ENCODE data around the gene SPPL2B. TPM values are rescaled to one million over a fixed set of nuclear protein-coding genes. Genes with fewer than 3 reads are reported as not detected.

The SPPL2B gene
- total and polyA plus RNA-seq, 2 experiments from 2014 or later = 40.9 to 87.7 TPM

DNA sequence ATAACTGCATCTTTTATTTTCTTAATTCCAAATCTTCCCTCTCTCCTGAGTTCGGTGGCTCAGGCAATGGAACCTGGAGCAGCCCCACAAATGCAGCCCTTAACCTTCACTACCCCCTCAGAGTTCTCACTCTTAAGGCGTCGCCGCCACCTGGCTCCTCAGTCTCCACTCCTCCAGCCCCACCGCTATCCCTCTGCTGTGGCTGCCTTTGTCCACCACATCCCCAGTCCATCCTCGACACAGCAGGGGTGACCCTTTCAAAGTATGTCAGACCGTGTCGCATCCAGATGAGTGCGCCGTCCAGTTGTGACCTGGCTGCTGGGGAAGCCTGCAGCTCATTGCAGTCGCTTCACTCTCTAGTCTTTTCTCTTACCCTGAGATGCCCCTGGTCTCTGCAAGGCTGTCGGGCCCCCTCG lies 1.0 kb downstream of the SPPL2B start:
- Histone ChIP-seq H3K27me3 (no peaks in the 10 kb centered on the region), H3K27ac (peak overlapping the region; percentile 96)
- TF ChIP-seq EZH2phosphoT487 (IDR thresholded peaks at IDR 0.05; ENCODE audit: low read depth, severe bottlenecking, unreplicated experiment) (no peak), EZH2 (IDR thresholded peaks at IDR 0.05; ENCODE audit: borderline replicate concordance) (no peak)
- TF ChIP-seq, protein P1, sequence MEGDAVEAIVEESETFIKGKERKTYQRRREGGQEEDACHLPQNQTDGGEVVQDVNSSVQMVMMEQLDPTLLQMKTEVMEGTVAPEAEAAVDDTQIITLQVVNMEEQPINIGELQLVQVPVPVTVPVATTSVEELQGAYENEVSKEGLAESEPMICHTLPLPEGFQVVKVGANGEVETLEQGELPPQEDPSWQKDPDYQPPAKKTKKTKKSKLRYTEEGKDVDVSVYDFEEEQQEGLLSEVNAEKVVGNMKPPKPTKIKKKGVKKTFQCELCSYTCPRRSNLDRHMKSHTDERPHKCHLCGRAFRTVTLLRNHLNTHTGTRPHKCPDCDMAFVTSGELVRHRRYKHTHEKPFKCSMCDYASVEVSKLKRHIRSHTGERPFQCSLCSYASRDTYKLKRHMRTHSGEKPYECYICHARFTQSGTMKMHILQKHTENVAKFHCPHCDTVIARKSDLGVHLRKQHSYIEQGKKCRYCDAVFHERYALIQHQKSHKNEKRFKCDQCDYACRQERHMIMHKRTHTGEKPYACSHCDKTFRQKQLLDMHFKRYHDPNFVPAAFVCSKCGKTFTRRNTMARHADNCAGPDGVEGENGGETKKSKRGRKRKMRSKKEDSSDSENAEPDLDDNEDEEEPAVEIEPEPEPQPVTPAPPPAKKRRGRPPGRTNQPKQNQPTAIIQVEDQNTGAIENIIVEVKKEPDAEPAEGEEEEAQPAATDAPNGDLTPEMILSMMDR (IDR thresholded peaks at IDR 0.05; ENCODE audit: poor library complexity) = no peak

DNA sequence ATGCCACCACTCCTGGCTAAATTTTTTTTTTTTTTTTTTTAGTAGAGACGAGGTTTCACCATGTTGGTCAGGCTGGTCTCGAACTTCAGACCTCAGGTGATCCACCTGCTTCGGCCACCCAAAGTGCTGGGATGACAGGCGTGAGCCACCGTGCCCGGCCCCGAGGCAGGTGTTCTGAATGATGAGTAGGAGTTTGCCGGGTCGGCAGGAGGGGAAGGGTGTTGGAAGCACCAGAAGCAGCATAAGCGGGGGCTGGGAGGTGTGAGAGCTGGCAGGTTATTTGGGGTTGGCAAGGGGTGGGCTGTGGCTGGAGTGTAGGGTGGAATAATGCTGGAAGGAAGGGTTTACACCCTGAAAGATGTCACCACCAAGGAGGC lies 1.8 kb downstream of the SPPL2B start:
- Histone ChIP-seq H3K27me3 (no peaks in the 10 kb centered on the region), H3K36me3 (replicated peaks; ENCODE audit: insufficient read depth, low read depth) (no peaks in the 10 kb centered on the region), H3K27ac (peak overlapping the region; percentile 96), H4K20me1 (ENCODE audit: insufficient read depth, poor library complexity, severe bottlenecking) (no peaks in the 10 kb centered on the region), H2AFZ (no peak overlapping the region), H3K4me3 (no peak overlapping the region), H3K9me3 (ENCODE audit: low read depth) (no peaks in the 10 kb centered on the region), H3K79me2 (peaks cover 75% of the 10 kb centered on the region), H3K9me2 (replicated peaks; ENCODE audit: insufficient read depth) (no peaks in the 10 kb centered on the region), H3K4me2 (peak overlapping the region; percentile 98), H3K4me1 (ENCODE audit: insufficient read depth) (peaks cover 45% of the 10 kb centered on the region)
- DNase-seq (ENCODE audit: low spot score) = no peak
- TF ChIP-seq, protein P1 (IDR thresholded peaks at IDR 0.05; ENCODE audit: poor library complexity) = no peak
- no peak for TF ChIP-seq EZH2 (IDR thresholded peaks at IDR 0.05; ENCODE audit: borderline replicate concordance)
- no peak for TF ChIP-seq EZH2phosphoT487 (IDR thresholded peaks at IDR 0.05; ENCODE audit: low read depth, severe bottlenecking, unreplicated experiment)
- 65% methylated on average over 9 of the region's 10 CpGs for WGBS (ENCODE audit: low lambda C conversion rate, missing lambda C conversion rate)

More for the DNA sequence above, 1.0 kb downstream of the SPPL2B start:
- H2AFZ ChIP-seq = no peak overlapping the region
- no peaks in the 10 kb centered on the region for H3K9me2 ChIP-seq (replicated peaks; ENCODE audit: insufficient read depth)
- H3K36me3 ChIP-seq (replicated peaks; ENCODE audit: insufficient read depth, low read depth) = no peaks in the 10 kb centered on the region
- H3K4me1 ChIP-seq (ENCODE audit: insufficient read depth) = peaks cover 45% of the 10 kb centered on the region
- no peak for DNase-seq (ENCODE audit: low spot score)
- peak overlapping the region; percentile 95 for H3K4me3 ChIP-seq
- H4K20me1 ChIP-seq (ENCODE audit: insufficient read depth, poor library complexity, severe bottlenecking) = no peaks in the 10 kb centered on the region
- 56% methylated on average over 12 of the region's 13 CpGs for WGBS (ENCODE audit: low lambda C conversion rate, missing lambda C conversion rate)
- H3K4me2 ChIP-seq = peak overlapping the region; percentile 98
- no peaks in the 10 kb centered on the region for H3K9me3 ChIP-seq (ENCODE audit: low read depth)
- H3K79me2 ChIP-seq = peaks cover 69% of the 10 kb centered on the region

DNA sequence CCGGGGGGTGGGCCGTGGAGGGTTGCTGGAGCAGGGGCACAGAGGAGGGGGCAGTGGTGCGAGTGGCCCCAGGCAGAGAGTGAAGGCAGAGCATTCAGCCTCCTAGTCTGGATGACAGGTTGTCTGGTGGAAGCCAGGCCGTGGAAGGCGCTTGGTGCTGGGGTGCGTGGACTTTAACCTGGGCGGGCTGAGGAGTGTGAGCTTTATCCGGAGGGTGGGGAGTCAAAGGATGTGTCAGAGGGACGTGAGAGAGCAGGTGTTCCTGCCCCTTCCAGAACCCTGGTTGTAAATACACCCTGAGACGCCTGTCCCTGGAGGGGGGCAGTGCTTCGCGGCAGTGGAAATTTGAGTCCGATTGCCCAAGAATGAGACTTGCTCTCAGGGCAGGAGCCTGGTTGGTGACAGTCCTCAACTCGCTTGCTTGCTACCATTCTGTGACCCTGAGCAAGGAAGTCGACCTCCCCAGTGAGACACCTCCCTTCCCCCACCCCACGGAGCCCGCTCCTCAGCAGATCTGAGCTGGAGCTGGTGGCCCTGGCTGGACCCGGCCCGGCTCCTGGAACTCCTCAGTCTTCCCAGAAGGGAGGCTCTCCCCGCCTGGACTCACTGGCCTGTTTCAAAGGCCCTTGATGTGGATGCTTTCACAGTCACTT lies 2.3 kb downstream of the SPPL2B start:
- Histone ChIP-seq H4K20me1 (ENCODE audit: insufficient read depth, poor library complexity, severe bottlenecking) (no peaks in the 10 kb centered on the region), H2AFZ (no peak overlapping the region), H3K4me3 (no peak overlapping the region), H3K79me2 (peaks cover 78% of the 10 kb centered on the region), H3K27ac (peak overlapping the region; percentile 96), H3K36me3 (replicated peaks; ENCODE audit: insufficient read depth, low read depth) (no peaks in the 10 kb centered on the region), H3K9me2 (replicated peaks; ENCODE audit: insufficient read depth) (no peaks in the 10 kb centered on the region), H3K27me3 (no peaks in the 10 kb centered on the region), H3K9me3 (ENCODE audit: low read depth) (no peaks in the 10 kb centered on the region), H3K4me1 (ENCODE audit: insufficient read depth) (peaks cover 45% of the 10 kb centered on the region), H3K4me2 (peak overlapping the region; percentile 98)
- TF ChIP-seq EZH2phosphoT487 (IDR thresholded peaks at IDR 0.05; ENCODE audit: low read depth, severe bottlenecking, unreplicated experiment) (no peak), EZH2 (IDR thresholded peaks at IDR 0.05; ENCODE audit: borderline replicate concordance) (no peak)
- TF ChIP-seq, protein P1 (IDR thresholded peaks at IDR 0.05; ENCODE audit: poor library complexity) = no peak
- DNase-seq (ENCODE audit: low spot score) = peak; percentile 89
- 55% methylated on average over 20 of the region's 20 CpGs for WGBS (ENCODE audit: low lambda C conversion rate, missing lambda C conversion rate)

Data from hepatocyte (in vitro differentiated cells).